Hematopoietic multipotent progenitor cell treated with erythropoietin and hydrocortisone succinate and interleukin-3 and kit ligand, for 8 days (in vitro differentiated cells): Measurements from ENCODE around the gene ZFHX2.

Experiments
- DNase-seq: peaks from one replicate; pipeline ENCODE4 v3.0.0-alpha.2; 2015

The ZFHX2 gene

GRCh38 chr14:23572524-23572828 lies 20.9 kb upstream of the ZFHX2 start:
- no peak for DNase-seq

- DNase-seq, result no peak
These were observed 20.3 kb upstream of the ZFHX2 start for GRCh38 chr14:23571701-23572523.

DNA sequence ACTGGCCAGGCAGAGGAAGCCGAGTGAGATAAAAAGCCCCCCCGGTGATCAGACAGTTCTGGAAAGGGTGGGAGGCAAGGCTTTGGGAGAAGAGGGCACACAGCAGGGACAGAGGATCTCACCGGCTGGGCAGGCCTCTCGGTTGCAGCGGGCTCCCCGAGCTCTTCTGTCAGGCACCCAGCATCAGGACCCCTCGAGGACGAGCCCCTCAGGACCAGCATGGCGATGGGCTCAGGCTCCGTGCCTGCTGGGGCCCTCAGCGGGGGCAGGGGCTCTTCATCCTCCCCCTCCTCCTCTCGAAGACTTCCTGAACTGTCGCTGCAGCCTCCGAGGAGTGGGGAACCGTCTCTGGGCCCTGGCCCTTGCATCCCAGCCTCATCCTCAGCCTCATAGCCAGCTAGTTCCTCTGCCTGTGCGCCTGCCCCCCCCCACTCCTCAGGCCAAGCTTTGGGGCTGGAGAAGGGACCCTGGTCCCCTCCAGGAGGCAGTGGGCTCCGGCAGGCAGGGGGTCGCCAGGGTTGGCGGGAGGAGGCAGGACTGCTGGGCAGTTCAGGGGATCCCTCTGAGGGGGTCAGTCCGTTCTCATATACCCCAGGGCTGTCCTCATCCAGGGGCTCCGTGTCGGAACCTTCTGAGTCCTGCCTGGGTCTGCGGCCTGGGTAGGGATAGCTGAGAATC lies 19.4 kb upstream of the ZFHX2 start:
- DNase-seq, result no peak

GRCh38 chr14:23569443-23570151 lies 18.0 kb upstream of the ZFHX2 start:
- peak; percentile 69 for DNase-seq

- peak; percentile 60 for DNase-seq
These were observed 17.2 kb upstream of the ZFHX2 start for GRCh38 chr14:23568600-23569331.

GRCh38 chr14:23568021-23568599 lies 16.5 kb upstream of the ZFHX2 start:
- no peak for DNase-seq

- peak; percentile 92 for DNase-seq
These were observed 15.8 kb upstream of the ZFHX2 start, which contains the start of gene AP1G2 for GRCh38 chr14:23567186-23568020. TSS of gene AP1G2 (minus strand) at chr14:23567791. CDS start at chr14:23567314, 477 bp downstream.

GRCh38 chr14:23566778-23567185 lies 15.2 kb upstream of the ZFHX2 start:
- DNase-seq, result no peak

GRCh38 chr14:23566112-23566777 lies 14.7 kb upstream of the ZFHX2 start:
- no peak for DNase-seq

GRCh38 chr14:23565626-23566025 lies 14.1 kb upstream of the ZFHX2 start:
- no peak for DNase-seq

DNA sequence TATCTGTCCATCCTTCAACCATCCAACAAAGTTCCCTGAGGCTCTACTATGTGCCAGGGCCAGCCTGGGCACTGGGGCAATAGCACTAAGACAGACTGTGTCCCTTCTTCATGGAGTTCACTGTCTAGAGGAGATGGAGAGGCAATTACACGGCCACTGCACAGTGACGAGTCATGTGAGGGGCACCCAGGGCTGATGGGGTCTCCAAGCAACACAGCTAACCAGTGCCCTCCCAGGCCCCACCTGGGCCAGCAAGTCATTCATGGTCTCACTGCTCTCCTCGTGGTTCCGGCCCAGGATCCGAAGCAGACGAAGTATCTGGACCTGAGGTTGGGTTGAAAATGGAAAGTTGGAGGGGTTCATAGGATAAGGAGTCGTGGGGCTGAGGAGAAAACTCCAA lies 13.3 kb upstream of the ZFHX2 start:
- DNase-seq, result no peak

- no peak for DNase-seq
These were observed 12.7 kb upstream of the ZFHX2 start for GRCh38 chr14:23564181-23564812.

- DNase-seq, result no peak
These were observed 12.1 kb upstream of the ZFHX2 start for GRCh38 chr14:23563473-23564180.

GRCh38 chr14:23562822-23563472 lies 11.4 kb upstream of the ZFHX2 start:
- peak; percentile 58 for DNase-seq

- no peak for DNase-seq
These were observed 10.6 kb upstream of the ZFHX2 start for GRCh38 chr14:23561873-23562821.

GRCh38 chr14:23561259-23561658 lies 9.7 kb upstream of the ZFHX2 start:
- no peak for DNase-seq

DNA sequence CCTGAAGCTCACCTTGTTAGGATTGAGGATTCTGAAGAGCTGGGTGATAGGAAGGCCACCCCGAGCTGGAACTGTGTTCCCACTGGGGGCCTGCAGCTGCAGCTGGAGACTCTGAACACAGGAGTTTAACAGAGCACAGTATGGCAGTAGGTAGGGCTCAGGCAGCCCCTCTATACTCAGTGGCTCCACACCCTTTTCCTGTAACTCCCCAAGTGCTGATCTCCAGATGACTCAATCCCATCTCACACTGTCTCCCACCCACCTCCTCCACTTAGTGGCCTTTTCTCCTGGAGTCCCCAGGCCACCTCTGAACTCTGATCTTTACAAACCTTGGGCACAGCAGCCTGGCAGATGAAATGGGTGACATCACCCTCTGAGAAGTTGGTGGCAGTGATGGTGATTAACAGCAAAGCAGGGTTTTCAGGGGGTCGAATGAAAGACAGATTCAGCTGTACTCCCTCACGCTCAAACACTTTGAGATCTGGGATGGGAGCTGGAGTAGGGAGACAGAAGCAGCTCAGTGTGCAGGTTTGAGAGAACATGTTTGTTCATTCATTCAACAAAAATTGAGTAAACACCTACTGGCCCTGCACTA lies 8.5 kb upstream of the ZFHX2 start:
- no peak for DNase-seq
